Stimulated activated naive CD4-positive, alpha-beta T cell (primary cell): ENCODE results near the gene NSMCE3.

Experiments
- DNase-seq, 6 experiments: peaks; one replicate each; lab custom pipeline; 2025; lab: John Stamatoyannopoulos, UW

Gene NSMCE3

GRCh38 chr15:29222129-29222853 is 47.3 kb downstream of the NSMCE3 start:
- DNase-seq: no peak

- no peak for DNase-seq
Observed at GRCh38 chr15:29220852-29221251, 48.8 kb downstream of the NSMCE3 start.

- no peak for DNase-seq
Observed at GRCh38 chr15:29216955-29217354, 52.7 kb downstream of the NSMCE3 start.
